AG10803 (cell line): ENCODE results near the gene LILRB3.

Source experiments
- DNase-seq: peaks from one replicate; pipeline ENCODE4 v3.0.0; 2010; ENCODE audit warnings: low read depth
- H3K4me3 ChIP-seq: 2 replicates; pipeline ENCODE4 v1.5.1; 2011; ENCODE audit warnings: mild to moderate bottlenecking, low read length, control low read depth
- TF ChIP-seq, protein P1 (sequence below): conservative IDR thresholded peaks from 2 replicates; pipeline ENCODE4 v1.5.1; 2011; ENCODE audit warnings: mild to moderate bottlenecking, low read length, control low read depth, inconsistent platforms

The LILRB3 gene

DNA sequence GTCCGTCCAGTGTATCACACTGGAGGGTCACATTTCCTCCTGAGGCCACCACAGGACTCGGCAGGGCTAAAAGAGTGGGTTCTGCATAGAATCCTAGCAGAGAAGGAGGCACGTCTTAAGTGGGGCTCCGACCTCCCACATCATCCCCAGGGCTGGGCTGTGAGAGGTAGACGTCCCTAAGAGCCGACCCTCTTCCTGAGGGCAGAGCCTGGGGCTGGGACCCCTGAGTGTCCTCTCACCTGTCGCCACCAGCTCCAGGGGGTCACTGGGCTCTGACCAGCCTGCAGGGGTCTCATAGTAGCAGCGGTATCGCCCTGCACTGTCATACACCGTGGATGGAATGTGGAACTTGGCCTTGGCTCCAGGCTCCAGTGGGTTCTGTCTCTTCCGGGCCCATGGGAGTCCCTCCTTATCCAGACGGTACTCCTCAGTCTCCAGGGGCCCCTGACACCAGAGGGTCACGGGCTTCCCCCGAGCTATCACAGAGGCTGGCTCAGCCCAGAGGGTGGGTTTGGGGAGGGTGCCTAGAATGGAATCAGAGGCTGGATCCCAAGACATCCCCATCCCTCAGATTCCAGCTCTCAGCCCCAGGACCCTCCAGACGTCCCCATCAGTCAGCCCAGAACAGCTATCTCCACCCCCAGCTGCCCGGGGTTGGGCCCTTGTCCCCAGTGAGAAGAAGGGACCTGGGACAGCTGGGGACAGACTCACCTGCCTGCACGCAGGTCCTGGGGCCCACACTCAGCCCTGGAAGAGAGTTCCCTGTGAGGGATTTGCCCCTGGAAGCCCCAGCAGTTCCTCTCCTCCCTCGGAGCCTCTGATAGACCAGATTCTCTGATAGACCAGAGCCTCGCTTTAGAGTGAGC, 33.7 kb upstream of the LILRB3 start:
- TF ChIP-seq, protein P1, sequence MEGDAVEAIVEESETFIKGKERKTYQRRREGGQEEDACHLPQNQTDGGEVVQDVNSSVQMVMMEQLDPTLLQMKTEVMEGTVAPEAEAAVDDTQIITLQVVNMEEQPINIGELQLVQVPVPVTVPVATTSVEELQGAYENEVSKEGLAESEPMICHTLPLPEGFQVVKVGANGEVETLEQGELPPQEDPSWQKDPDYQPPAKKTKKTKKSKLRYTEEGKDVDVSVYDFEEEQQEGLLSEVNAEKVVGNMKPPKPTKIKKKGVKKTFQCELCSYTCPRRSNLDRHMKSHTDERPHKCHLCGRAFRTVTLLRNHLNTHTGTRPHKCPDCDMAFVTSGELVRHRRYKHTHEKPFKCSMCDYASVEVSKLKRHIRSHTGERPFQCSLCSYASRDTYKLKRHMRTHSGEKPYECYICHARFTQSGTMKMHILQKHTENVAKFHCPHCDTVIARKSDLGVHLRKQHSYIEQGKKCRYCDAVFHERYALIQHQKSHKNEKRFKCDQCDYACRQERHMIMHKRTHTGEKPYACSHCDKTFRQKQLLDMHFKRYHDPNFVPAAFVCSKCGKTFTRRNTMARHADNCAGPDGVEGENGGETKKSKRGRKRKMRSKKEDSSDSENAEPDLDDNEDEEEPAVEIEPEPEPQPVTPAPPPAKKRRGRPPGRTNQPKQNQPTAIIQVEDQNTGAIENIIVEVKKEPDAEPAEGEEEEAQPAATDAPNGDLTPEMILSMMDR, result no peak
- no peak for DNase-seq
- H3K4me3 ChIP-seq, result no peak overlapping the region

DNA sequence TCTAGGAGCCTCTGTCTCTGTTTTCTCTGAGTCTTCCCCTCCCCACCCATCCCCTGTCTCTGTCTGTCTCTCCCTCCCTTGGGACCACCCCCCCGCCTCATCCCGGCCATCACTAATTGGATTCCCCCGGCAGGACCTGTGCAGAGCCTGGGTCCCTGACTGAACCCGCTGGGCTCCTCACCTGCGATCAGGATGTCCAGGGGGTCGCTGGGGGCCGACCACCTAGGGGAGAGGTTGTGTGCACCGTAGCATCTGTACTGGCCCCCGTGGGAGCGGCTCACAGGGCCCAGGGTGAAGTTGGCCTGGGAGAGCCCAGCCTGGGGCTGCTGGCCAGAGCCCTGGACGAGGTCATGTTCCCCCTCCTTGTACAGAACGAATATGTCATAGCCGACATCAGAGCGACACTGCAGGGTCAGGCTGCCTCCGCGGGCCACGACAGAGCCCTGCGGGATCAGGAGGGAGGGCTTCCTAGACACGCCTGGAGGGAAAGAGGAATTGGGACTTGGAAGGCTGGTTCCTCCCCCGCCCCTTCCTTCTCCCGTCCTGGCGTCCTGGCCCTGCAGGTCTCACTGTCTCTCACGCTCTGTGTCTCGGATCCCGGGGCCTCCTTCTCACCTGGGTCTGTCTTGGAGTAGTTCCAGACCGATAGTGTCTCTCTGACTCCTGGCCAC, 32.4 kb upstream of the LILRB3 start:
- H3K4me3 ChIP-seq, result no peak overlapping the region
- TF ChIP-seq, protein P1, result no peak
- no peak for DNase-seq

DNA sequence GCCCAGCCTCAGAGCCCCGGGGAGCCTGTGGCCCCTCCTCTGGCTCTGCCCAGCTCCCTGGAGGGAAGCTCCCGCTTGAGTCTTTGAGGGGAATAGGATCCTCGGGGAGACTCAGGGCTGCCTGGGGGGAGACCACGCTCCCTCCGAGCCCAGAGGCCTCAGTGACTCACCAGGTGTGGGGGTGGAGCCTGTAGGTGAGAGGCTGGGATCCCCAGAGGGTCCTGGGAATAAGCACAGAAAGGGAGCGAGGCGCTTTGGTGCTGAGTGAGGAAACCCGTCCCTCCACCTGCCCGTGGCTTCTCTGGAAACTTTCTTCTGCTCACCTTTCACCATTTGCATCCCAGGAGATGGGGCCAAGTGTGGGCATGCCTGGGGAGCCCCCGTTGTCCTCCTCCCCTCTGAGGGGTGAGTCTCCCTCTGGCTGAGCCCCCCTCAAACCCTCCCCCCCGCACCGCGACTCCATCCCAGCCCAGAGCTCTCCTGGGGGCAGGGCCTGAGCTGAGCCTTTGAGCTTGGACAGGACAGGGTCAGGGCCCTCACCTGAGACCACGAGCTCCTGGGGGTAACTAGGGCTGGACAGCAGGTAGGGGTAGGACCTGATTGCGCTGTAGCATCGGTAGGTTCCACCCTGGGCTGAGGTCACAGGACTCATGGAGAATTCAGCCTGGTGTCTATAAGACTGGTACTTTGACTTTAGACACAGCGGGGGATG, 31.5 kb upstream of the LILRB3 start:
- no peak for DNase-seq
- H3K4me3 ChIP-seq, result no peak overlapping the region
- TF ChIP-seq, protein P1, result no peak

DNA sequence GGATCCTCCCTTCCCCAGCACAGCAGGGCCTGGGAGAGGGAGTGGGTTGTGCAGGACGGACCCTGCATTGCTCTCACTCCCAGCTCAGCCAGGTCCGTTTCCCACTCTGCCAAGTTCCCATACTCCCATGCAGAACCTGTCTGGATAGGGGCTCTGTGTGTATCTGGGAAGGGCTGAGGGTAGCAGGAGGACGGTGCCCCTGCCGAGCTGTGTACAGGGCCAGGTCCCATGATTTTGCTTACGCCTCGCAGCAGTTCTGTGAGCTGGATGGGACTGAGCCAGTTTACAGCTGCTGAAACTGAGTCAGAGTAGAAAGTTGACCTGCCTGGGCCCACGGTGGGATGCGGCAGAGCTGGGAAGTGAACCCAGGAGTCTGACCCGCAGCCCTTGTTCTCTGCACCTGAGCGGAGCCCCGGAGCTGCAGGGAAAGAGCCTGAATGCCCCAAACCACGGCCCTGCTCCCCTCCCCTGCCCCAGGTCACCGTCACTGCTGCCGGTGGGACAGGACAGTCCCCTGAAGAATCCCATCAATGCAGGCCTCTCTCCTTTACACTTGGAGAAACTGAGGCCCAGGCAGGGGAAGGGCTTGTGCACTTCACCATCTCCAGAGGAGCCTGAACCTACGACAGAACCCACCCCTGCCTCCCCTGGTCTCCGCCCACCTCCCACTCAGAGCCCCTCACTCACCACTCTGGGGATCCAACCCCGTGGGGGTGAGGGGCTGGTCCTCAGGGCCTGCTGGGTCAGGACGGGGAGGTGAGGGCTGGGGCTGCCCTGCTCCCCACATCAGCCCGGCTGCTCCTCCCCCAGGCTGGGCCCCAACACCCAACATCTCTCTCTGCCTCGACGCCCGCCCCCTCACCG, 30.8 kb upstream of the LILRB3 start:
- DNase-seq, result no peak
- H3K4me3 ChIP-seq, result no peak overlapping the region
- TF ChIP-seq, protein P1, result no peak

DNA sequence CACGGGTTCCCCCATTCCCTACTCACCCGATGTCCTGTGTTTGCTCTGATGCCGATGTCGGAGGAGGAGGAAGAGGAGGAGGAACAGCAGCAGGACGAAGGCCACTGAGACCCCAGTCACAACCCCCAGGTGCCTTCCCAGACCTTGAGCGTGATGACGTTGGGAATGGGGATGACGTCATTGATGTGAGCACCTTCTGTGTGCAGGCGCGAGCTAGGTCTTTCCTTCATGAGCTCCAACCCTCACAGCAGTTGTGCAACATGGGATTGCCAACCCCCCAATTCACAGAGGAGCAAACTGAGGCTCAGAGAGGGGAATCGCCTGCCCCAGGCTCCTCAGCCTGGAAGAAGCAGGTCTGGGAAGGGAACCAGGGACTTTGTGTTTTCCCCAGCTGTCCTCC, 30.0 kb upstream of the LILRB3 start:
- H3K4me3 ChIP-seq, result no peak overlapping the region
- TF ChIP-seq, protein P1, result no peak
- DNase-seq, result no peak

DNA sequence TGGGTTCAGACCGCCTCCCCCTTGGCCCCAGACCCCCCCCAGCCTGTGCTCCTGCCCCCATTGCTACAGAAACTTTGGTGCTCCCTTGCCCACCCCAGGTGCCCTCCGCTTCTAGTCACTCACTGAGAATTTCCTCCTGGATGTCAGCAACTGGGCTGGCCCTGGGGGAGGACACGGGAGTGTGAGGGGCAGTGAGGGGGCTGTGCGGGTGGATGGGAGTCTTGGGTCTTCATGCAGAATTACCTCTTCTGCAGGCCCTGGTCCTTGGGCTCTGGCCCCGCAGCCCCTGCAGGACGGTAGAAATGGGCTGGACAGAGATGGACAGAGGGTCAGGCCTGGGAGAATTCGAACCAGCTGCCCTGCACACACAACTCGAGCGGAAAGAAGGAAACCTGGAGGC, 29.4 kb upstream of the LILRB3 start:
- H3K4me3 ChIP-seq, result no peak overlapping the region
- DNase-seq, result no peak
- TF ChIP-seq, protein P1, result no peak
